ENCODE data around the gene LY6G6C.

DNA sequence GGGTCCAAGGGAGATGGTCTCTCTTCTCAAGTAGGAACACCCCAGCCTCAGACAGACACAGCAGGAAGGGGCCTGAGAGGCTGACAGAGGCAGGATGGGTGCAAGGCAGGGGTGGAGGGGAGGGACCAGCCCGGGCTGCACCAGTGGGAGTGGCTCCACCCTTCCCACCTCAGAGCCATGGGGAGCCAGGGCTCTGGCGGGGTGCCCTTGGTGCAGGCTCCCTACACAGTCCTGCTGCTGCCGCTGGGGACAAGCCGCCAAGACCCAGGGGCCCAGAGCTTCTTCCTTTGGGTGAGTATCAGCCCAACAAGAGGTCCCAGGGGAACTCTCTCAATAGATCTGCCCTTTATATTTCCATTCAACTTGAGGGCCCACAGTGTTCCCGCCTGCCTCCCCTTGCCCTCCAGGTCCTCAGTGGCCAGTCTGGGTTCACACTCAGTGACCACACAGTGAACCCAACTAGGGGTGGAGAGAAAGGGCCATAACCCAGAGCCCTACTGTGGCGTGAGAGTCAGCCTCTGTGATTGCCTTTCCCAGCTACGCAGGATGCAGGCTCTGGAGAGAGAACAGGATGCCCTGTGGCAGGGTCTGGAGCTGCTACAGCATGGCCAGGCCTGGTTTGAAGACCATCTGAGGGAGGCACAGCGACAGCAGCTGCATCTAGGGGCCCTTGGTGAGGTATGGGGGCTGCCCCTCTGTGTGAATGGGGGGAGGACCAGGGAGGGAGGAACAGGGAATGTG lies 41.5 kb upstream of the LY6G6C start:
- TF ChIP-seq CTCF (IDR thresholded peaks at IDR 0.05) (no peak), POLR2A (IDR thresholded peaks at IDR 0.05) (no peak)
